Stimulated activated CD4-positive, alpha-beta T cell treated with anti-CD3 and anti-CD28 coated beads, Interleukin-4, amount 100 ng/mL, for 4 hours (primary cell): ENCODE measurements around the gene FKBP1B.
"Not testable (repeated sequence)": the region's sequence is repeated elsewhere in the genome, so short reads cannot be mapped to it uniquely, and the experiment has no call there.

Source experiments
- DNase-seq, 2 experiments: peaks; one replicate each; pipeline ENCODE4 v3.0.0-alpha.2; 2020

Gene FKBP1B

GRCh38 chr2:24072259-24072658 lies 22.7 kb downstream of the FKBP1B start:
- DNase-seq, result no peak

GRCh38 chr2:24073816-24074215 lies 24.3 kb downstream of the FKBP1B start:
- no peak for DNase-seq

- DNase-seq, result no peak
These were observed 25.7 kb downstream of the FKBP1B start for GRCh38 chr2:24075259-24075658.

- DNase-seq, result peak; percentile 99 to 100
These were observed 26.6 kb downstream of the FKBP1B start, which contains the start of gene SF3B6 for GRCh38 chr2:24075915-24076848. SF3B6 (minus strand) TSS chr2:24076326; CDS start chr2:24076229, 97 bp downstream.

DNA sequence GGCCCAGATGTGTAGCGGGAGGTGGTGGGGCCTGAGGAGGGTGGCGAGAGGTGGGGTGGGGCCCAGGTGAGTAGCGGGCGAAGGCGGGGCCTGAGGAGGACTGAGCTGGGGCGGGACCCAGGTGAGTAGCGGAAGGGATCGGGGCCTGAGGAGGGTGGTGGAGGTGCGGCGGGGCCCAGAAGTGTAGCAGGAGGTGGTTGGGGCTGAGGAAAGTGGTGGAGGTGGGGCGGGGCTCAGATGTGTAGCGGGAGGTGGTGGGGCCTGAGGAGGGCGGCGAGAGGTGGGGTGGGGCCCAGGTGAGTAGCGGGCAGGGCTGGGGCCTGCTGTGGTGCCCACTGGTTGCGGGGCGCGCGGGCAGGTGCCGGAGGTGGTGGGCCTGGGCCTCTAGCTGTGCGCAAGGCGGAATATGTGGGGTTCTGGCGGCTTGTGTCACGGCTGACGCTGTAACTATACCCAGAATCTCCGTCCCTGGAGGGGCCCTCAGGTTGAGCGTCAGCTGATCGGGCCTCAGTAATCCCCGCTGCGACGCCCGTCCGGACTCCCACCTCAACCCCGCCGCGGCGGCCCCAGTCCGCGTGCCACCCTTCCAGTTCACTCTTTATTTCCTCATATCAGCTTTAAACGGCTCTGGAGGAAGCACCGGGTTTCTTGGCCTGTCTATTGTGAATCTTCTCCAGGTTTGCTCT lies 27.5 kb downstream of the FKBP1B start:
- DNase-seq, result no peak

GRCh38 chr2:24077535-24077877 lies 28.0 kb downstream of the FKBP1B start:
- no peak for DNase-seq

GRCh38 chr2:24077879-24078278 lies 28.3 kb downstream of the FKBP1B start:
- DNase-seq, result no peak

- DNase-seq, result no peak
These were observed 31.2 kb downstream of the FKBP1B start for GRCh38 chr2:24080701-24081100.

GRCh38 chr2:24082787-24083566 lies 33.4 kb downstream of the FKBP1B start:
- no peak for DNase-seq

DNA sequence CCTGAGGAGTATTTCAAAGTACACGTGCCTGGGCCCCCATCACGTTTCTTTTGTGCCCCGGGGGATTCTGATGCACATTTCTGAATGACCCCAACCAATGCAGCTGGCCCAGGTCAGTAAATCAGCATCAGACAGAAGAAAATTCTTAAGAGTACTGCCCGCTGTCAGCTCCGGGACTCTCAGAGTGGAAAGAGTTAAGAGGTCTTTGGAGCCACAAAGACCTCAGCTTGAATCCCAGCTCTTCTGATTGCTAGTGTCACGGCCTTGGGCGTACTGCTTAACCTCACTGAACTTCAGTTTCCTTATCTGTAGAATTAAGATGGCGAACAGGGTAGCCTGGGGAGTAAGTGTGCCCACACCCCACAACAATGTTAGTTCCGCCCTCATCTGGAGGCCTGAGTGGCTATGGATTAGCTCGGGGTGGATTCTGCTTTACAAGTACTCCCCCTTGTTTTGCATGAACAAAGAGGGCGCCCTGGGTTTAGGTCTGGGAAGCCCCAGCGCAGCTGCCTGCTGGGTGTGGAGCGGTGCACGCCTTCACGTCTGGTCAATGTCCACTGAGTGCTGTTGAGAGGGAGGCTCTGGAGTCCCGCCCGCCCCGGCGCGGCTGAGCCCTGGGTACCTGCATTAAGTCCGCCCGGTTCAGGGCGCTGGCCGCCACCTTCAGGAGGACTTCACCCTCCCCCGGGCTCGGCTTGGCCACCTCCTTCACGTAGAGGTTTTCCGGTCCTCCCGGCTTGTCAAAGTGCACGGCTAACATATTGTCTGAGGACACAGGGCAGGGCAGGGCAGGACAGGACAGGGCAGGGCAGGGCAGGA lies 34.2 kb downstream of the FKBP1B start:
- DNase-seq, result no peak

GRCh38 chr2:24084386-24085199 lies 35.1 kb downstream of the FKBP1B start, which contains the start of gene TP53I3:
TP53I3 (minus strand) TSS chr2:24084834; CDS start chr2:24084326, 508 bp downstream.
- peak; percentile 64 to 83 for DNase-seq

GRCh38 chr2:24085200-24085489 lies 35.6 kb downstream of the FKBP1B start:
- DNase-seq, result no peak

DNA sequence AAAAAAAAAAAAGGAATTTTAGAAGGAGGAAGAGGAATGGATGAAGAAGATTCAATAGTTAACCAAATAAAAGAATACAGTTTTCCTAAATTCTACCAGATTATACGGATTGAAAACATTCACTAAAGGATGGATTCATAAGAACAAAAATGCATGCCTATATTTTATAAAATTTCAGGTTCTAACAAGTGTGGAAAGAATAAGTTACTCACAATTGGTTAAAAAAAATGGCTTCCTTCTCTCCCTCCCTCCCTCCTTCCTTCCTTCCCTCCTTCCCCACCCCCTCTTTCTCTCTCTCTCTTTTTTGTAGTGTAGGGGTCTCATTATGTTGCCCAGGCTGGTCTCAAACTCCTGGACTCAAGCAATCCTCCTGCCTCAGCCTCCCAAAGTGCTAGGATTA lies 36.7 kb downstream of the FKBP1B start:
- DNase-seq, result no peak

- DNase-seq, result no peak
These were observed 37.5 kb downstream of the FKBP1B start for GRCh38 chr2:24087032-24087431.

DNA sequence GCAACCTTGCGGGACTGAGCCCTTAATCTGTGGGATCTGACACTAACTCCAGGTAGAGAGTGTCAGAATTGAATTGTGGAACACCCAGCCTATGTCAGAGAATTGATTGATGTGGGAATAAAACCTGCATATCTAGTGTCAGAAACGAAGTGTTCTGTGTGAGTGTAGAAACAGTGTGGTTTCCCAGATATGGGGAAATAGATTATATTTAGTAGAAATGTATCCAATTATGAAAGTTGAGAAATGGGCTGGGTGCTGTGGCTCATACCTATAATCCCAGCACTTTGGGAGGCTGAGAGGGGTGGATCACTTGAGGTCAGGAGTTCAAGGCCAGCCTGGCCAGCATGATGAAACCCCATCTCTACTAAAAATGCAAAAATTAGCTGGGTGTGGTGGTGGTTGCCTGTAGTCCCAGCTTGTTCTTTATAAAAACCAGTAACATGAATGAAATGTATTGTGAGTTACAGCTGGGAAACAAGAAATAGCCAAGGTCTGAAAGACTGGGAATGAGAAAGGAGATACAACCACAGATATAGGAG lies 39.3 kb downstream of the FKBP1B start:
- no peak for DNase-seq

- DNase-seq, result not testable (repeated sequence)
These were observed 43.7 kb downstream of the FKBP1B start for GRCh38 chr2:24093270-24093669.

GRCh38 chr2:24095171-24095677 lies 45.7 kb downstream of the FKBP1B start:
- DNase-seq, result not testable (repeated sequence)

DNA sequence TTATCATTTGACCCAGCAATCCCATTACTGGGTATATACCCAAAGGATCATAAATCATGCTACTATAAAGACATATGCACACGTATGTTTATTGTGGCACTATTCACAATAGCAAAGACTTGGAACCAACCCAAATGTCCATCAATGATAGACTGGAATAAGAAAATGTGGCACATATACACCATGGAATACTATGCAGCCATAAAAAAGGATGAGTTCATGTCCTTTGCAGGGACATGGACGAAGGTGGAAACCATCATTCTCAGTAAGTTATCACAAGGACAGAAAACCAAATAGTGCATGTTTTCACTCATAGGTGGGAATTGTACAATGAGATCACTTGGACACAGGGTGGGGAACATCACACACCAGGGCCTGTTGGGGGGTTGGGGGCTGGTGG lies 51.2 kb downstream of the FKBP1B start:
- not testable (repeated sequence) for DNase-seq

GRCh38 chr2:24101992-24102391 lies 52.5 kb downstream of the FKBP1B start:
- DNase-seq, result no peak

DNA sequence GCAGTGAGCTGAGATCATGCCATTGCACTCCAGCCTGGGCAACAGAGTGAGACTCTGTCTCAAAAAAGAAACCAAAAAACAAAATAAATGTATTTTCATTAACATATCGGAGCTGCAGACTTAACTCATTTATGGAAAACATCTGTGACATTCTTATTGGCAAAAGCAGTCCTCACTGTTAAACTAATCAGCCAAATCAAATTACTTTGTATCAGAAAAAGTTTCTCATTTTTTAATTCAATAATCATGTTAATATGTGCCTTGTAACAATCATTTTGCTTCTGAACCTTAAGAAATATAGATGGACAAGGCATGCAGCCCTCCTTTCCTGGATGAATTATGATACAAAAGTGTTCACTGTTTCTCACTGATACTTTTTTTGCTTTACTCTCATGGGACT lies 53.1 kb downstream of the FKBP1B start:
- DNase-seq, result no peak

GRCh38 chr2:24104110-24104650 lies 54.6 kb downstream of the FKBP1B start:
- no peak for DNase-seq
